Measurements from ENCODE around the gene PRKAG2.

The PRKAG2 gene

DNA sequence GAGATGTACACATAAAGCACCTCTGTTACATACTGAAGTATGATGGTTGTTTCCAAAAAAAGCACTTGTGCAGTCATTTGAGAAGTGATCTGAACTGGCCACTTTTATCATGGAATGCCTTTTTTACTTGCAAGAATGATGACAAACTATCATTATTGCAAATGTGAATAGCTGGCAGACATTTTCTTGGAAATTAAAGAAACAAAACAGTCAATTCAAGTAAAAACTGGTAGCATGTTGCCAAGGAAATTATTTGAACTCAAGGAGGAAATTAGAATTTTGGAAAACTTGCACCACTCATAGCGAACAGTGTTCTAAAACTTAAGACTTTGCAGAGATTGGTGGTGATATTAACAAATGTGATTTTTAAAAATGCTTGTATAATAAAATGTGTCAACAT is 363.8 kb downstream of the PRKAG2 start:
- H3F3A ChIP-seq (ENCODE audit: insufficient read depth), result no peaks in the 10 kb centered on the region
- peaks cover 73% of the 10 kb centered on the region for H4K20me1 ChIP-seq (ENCODE audit: low read depth, low read length)
- no peaks in the 10 kb centered on the region for H3K27me3 ChIP-seq (ENCODE audit: low read length)
- no peak overlapping the region for H3K4me2 ChIP-seq (ENCODE audit: low read depth, low read length, poor library complexity, severe bottlenecking)
- H3K79me2 ChIP-seq (ENCODE audit: insufficient read depth, low read length), result peaks cover 100% of the 10 kb centered on the region
- H3K9ac ChIP-seq (ENCODE audit: low read length), result no peak overlapping the region
- H3K27ac ChIP-seq (ENCODE audit: low read depth, low read length), result no peak overlapping the region
- H3K4me3 ChIP-seq (ENCODE audit: insufficient read depth, low read length, poor library complexity, severe bottlenecking), result no peak overlapping the region
- H3K36me3 ChIP-seq (ENCODE audit: low read length), result no peaks in the 10 kb centered on the region
- no peaks in the 10 kb centered on the region for H3K9me2 ChIP-seq (replicated peaks; ENCODE audit: insufficient read depth, low read length)
- no peaks in the 10 kb centered on the region for H3K9me3 ChIP-seq (ENCODE audit: insufficient read depth, low read length)
- H2AFZ ChIP-seq (ENCODE audit: low read depth, low read length, severe bottlenecking), result no peak overlapping the region
- TF ChIP-seq, protein P1, sequence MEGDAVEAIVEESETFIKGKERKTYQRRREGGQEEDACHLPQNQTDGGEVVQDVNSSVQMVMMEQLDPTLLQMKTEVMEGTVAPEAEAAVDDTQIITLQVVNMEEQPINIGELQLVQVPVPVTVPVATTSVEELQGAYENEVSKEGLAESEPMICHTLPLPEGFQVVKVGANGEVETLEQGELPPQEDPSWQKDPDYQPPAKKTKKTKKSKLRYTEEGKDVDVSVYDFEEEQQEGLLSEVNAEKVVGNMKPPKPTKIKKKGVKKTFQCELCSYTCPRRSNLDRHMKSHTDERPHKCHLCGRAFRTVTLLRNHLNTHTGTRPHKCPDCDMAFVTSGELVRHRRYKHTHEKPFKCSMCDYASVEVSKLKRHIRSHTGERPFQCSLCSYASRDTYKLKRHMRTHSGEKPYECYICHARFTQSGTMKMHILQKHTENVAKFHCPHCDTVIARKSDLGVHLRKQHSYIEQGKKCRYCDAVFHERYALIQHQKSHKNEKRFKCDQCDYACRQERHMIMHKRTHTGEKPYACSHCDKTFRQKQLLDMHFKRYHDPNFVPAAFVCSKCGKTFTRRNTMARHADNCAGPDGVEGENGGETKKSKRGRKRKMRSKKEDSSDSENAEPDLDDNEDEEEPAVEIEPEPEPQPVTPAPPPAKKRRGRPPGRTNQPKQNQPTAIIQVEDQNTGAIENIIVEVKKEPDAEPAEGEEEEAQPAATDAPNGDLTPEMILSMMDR (IDR thresholded peaks at IDR 0.05; ENCODE audit: insufficient read depth, low read length, poor library complexity, severe bottlenecking), result no peak
- TF ChIP-seq EZH2phosphoT487 (conservative IDR thresholded peaks at IDR 0.05; ENCODE audit: low read length), result no peak

DNA sequence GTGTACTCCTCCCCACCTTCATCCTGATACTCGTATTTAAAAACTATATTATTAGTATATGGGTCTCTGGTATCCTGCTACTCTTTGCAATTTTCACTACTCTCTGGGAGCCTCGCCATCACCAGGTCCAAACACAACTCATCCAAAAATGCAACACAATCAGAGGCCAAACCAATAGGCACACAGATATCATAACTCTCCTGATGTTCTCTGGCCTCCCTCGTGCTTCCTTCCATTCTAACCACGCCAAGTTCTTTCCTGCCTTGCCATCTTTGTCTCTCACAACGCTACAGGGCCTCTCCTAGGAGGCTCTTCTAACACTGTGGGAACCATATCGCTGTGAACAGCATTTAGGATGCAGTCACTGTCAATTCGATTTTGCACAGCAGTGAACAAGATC is 364.6 kb downstream of the PRKAG2 start:
- Histone ChIP-seq H3K27ac (ENCODE audit: low read depth, low read length) (no peak overlapping the region), H3K9ac (ENCODE audit: low read length) (no peak overlapping the region), H3K27me3 (ENCODE audit: low read length) (no peaks in the 10 kb centered on the region), H3K4me2 (ENCODE audit: low read depth, low read length, poor library complexity, severe bottlenecking) (no peak overlapping the region), H3K4me3 (ENCODE audit: insufficient read depth, low read length, poor library complexity, severe bottlenecking) (no peak overlapping the region), H3K9me3 (ENCODE audit: insufficient read depth, low read length) (no peaks in the 10 kb centered on the region), H4K20me1 (ENCODE audit: low read depth, low read length) (peaks cover 75% of the 10 kb centered on the region), H3F3A (ENCODE audit: insufficient read depth) (no peaks in the 10 kb centered on the region), H3K79me2 (ENCODE audit: insufficient read depth, low read length) (peaks cover 100% of the 10 kb centered on the region), H2AFZ (ENCODE audit: low read depth, low read length, severe bottlenecking) (no peak overlapping the region), H3K9me2 (replicated peaks; ENCODE audit: insufficient read depth, low read length) (no peaks in the 10 kb centered on the region), H3K36me3 (ENCODE audit: low read length) (no peaks in the 10 kb centered on the region)
- TF ChIP-seq EZH2phosphoT487 (conservative IDR thresholded peaks at IDR 0.05; ENCODE audit: low read length), result no peak
- TF ChIP-seq, protein P1 (IDR thresholded peaks at IDR 0.05; ENCODE audit: insufficient read depth, low read length, poor library complexity, severe bottlenecking), result no peak

- no peak overlapping the region for H3K27ac ChIP-seq (ENCODE audit: low read depth, low read length)
- H3K4me3 ChIP-seq (ENCODE audit: insufficient read depth, low read length, poor library complexity, severe bottlenecking), result no peak overlapping the region
- H3K27me3 ChIP-seq (ENCODE audit: low read length), result no peaks in the 10 kb centered on the region
- no peak overlapping the region for H2AFZ ChIP-seq (ENCODE audit: low read depth, low read length, severe bottlenecking)
- no peaks in the 10 kb centered on the region for H3K36me3 ChIP-seq (ENCODE audit: low read length)
- H3F3A ChIP-seq (ENCODE audit: insufficient read depth), result no peaks in the 10 kb centered on the region
- peaks cover 100% of the 10 kb centered on the region for H3K79me2 ChIP-seq (ENCODE audit: insufficient read depth, low read length)
- peaks cover 75% of the 10 kb centered on the region for H4K20me1 ChIP-seq (ENCODE audit: low read depth, low read length)
- H3K9ac ChIP-seq (ENCODE audit: low read length), result no peak overlapping the region
- TF ChIP-seq, protein P1 (IDR thresholded peaks at IDR 0.05; ENCODE audit: insufficient read depth, low read length, poor library complexity, severe bottlenecking), result no peak
- TF ChIP-seq EZH2phosphoT487 (conservative IDR thresholded peaks at IDR 0.05; ENCODE audit: low read length), result no peak
- H3K9me3 ChIP-seq (ENCODE audit: insufficient read depth, low read length), result no peaks in the 10 kb centered on the region
- no peaks in the 10 kb centered on the region for H3K9me2 ChIP-seq (replicated peaks; ENCODE audit: insufficient read depth, low read length)
- no peak overlapping the region for H3K4me2 ChIP-seq (ENCODE audit: low read depth, low read length, poor library complexity, severe bottlenecking)
Observed at GRCh38 chr7:151511946-151512345, 365.0 kb downstream of the PRKAG2 start.
